ENCODE measurements around the gene SNAP91.
"Not testable (repeated sequence)": the region's sequence is repeated elsewhere in the genome, so short reads cannot be mapped to it uniquely, and the experiment has no call there.

Gene SNAP91, protein sequence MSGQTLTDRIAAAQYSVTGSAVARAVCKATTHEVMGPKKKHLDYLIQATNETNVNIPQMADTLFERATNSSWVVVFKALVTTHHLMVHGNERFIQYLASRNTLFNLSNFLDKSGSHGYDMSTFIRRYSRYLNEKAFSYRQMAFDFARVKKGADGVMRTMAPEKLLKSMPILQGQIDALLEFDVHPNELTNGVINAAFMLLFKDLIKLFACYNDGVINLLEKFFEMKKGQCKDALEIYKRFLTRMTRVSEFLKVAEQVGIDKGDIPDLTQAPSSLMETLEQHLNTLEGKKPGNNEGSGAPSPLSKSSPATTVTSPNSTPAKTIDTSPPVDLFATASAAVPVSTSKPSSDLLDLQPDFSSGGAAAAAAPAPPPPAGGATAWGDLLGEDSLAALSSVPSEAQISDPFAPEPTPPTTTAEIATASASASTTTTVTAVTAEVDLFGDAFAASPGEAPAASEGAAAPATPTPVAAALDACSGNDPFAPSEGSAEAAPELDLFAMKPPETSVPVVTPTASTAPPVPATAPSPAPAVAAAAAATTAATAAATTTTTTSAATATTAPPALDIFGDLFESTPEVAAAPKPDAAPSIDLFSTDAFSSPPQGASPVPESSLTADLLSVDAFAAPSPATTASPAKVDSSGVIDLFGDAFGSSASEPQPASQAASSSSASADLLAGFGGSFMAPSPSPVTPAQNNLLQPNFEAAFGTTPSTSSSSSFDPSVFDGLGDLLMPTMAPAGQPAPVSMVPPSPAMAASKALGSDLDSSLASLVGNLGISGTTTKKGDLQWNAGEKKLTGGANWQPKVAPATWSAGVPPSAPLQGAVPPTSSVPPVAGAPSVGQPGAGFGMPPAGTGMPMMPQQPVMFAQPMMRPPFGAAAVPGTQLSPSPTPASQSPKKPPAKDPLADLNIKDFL

DNA sequence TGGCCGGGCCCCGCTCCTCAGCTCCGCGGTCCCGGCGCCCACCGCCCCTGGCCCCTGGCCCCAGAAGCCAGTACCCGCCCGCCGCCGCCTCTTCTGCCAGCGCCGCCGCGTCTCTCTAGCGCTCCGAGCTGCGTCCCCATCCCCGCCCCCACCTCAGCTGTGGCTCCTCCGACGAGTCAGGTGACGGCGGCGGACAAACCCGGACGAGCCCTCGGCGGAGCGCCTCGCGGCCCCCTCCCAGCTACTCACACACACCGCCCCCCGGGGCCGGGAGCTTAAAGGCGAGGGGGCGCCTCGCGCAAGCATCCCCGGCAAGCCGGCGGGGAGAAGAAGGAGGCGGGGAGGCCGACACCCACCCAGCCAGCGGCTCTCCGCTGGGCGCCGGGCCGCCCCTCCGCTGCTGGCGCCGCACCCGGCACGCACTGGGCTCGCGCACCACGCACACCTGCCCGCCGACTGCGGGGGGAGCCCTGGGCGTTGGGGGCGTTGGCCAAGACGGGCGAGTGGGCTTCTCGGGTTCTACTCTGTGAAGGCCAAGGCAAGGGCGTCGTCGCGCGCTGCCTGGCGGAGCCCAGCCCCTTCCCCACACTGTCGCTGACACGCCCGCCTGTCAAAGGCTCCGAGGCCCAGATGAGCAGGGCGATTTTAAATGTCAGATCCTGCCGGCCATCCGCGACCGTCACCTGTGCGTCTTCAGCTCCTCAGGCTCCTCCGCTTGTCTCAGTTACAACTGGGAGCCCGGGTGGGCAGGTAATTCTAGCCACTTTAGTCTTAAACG lies at the start of gene SNAP91:
SNAP91 (minus strand) TSS at position 132 of the 778 bp plus-strand sequence. CDS start 1,174 bp downstream, outside the sequence.
- DNase-seq (ENCODE audit: low read depth): no peak

DNA sequence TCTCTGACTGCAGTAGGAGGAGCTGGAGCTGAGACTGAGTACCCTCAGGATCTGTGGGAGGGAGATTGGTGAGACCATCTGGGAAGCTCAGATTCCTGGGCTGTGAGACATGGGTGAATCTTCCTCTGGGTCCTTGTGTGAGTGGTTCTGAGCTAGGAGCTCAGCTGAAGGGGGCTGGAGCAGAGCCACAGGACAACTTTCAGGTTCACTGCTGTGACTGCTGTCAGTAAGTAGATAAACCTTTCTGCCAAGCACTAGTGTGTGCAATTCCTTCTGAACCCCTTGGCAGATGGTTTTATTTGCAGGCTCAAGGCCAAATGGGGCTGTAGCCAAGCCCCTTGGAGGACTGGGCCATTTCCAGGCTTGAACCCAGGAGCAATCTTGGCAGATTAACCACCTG lies 49.6 kb upstream of the SNAP91 start:
- no peak for DNase-seq (ENCODE audit: low read depth)

DNA sequence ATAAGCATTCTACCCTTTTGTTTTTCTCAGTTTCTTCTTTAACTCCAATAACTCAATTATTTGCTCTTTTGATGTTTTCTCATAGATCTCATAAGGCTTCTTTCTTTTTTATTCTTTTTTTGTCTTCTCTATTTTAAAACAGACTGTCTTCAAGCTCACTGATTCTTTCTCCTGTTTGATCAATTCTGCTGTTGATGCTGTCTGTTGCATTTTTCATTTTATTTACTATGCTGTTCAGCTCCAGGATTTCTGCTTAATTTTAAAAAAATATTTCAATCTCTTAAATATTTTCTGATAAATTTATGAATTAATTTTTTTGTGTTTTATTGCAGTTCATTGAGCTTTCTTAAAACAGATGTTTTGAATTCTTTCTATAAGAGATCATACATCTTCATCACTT lies 48.1 kb upstream of the SNAP91 start:
- no peak for DNase-seq (ENCODE audit: low read depth)

DNA sequence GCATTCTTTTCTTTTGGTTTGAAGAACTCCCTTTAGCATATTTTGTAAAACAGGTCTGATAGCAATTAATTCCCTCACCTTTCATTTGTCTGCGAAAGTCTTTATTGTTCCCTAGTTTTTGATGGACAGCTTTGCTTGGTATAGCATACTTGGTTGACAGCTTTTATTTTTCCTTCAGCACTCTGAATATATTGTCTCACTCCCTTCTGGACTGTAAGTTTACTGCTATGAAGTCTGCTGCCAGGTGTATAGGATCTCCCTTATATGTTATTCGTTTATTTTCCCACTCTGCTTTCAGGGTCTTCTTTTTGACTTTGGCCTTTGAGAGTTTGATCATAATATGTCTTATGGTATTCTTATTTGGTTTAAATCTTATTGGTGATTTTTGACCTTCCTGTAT lies 47.7 kb upstream of the SNAP91 start:
- no peak for DNase-seq (ENCODE audit: low read depth)

DNA sequence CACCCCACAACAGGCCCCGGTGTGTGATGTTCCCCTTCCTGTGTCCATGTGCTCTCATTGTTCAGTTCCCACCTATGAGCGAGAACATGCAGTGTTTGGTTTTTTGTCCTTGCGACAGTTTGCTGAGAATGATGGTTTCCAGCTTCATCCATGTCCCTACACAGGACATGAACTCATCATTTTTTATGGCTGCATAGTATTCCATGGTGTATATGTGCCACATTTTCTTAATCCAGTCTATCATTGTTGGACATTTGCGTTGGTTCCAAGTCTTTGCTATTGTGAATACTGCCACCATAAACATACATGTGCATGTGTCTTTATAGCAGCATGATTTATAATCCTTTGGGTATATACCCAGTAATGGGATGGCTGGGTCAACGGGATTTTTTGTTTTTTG lies 43.5 kb upstream of the SNAP91 start:
- DNase-seq (ENCODE audit: low read depth): not testable (repeated sequence)

DNA sequence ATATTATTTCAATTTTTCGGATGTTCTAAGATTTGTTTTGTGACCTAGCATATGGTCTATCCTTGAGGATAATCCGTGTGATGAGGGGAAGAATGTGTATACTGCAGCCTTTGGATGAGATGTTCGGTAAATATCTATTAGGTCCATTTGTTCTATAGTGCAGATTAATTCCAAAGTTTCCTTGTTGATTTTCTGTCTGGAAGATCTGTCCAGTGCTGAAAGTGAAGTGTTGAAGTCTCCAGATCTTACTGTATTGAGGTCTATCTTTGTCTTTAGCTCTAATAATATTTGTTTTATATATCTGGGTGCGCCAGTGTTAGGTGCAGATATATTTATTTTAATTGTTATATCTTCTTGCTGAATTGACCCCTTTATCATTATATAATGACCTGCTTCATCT lies 32.2 kb upstream of the SNAP91 start:
- DNase-seq (ENCODE audit: low read depth): no peak

DNA sequence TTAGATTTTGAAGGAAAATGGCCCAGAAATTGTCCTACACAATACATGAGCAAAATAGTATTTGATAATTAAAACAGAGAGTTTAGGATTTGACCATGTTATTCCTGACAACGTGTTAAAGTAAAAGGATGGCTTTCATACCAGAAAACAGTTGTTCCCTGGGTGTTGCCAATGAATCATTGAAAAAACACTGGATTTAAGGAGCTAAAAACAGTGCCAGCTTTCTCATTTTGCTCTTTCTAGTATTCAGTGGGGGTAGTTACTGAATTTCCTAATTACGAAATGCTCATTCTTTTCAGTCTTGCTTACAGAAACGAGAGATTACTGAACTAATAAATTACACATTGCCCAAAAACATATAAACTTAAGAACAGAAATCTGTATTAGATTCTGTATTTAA lies 26.6 kb upstream of the SNAP91 start:
- no peak for DNase-seq (ENCODE audit: low read depth)

DNA sequence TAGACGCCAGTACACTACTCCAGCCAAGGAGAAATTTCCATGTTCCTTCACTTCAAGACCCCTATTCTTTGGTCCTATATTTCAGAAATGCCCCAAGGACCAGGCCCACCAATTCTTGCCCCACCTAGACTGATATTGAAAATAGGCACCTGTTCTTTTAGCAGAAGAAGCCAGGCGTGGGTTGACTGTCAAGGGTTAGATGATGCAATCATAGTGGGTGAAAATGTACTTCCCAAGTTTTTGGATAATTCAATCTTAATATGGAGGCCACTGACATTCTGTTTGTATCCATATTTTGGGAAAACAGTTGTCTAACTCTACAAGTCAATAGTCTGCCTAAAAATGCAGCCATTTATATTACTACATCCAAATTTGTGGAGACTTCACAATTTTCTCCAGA lies 21.0 kb upstream of the SNAP91 start:
- DNase-seq (ENCODE audit: low read depth): no peak

DNA sequence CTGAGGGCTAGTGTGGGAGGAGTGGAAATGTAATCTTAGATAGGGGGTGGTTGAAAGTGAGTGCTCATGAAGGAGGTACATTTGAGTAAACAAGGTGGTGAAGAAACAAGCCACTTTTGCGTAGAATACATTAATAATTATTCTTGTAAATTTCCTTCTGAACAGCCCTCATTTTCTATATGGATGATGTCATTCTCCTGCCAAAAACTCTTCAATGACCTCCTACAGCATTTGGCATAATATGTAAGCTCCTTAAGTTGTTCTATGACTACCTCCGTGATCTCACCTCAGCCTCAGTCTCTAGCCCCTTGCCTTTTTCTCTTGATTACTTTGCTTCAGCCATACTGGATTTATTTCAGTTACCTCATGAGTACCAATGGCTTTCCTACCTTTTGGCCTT lies 14.0 kb upstream of the SNAP91 start:
- no peak for DNase-seq (ENCODE audit: low read depth)

DNA sequence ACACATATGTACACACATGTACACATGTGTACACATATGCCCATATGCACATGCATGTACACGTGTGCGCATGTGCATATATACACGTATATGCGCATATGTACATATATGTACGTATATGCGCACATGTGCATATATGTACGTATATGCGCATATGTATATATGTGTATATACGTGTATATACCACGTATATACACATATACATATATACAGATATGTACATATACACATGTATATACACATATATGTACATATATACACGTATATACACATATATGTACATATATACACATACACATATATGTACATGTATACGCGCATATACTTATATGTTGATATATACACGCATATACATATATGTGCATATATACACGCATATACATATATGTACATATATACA lies 8.9 kb upstream of the SNAP91 start:
- DNase-seq (ENCODE audit: low read depth): no peak

DNA sequence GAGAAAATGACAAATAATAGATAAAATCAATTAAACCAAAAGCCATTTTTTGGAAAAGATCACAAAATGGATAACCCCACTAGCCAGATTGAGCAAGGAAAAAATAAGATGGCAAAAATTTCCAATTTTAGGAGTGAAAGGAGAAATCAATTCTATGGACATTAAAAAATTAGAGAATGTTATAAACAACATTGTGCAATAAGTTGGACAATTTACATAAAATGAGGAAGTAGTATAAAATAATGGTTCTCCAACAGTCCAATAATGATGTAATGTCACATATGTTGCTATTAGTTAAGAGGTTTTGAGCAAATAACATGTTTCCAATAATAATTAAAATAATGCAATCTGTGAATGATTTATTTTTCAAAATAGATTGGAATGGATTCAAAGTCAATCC lies 3.1 kb upstream of the SNAP91 start:
- DNase-seq (ENCODE audit: low read depth): no peak

DNA sequence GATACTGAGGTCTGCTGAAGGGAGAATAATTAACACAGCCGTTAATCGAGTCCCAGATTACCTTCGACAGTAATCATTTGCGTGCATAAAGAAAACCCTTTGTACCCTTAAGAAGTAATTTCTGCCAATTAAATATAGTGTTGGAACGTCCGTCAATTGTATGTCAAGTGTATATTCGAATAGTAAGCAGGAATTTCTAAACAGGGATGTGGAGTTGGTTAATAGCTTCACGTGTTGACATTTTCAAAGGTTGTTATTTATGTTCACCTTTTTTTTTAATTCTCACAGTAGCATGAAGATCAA lies 798 bp upstream of the SNAP91 start:
- DNase-seq (ENCODE audit: low read depth): no peak

DNA sequence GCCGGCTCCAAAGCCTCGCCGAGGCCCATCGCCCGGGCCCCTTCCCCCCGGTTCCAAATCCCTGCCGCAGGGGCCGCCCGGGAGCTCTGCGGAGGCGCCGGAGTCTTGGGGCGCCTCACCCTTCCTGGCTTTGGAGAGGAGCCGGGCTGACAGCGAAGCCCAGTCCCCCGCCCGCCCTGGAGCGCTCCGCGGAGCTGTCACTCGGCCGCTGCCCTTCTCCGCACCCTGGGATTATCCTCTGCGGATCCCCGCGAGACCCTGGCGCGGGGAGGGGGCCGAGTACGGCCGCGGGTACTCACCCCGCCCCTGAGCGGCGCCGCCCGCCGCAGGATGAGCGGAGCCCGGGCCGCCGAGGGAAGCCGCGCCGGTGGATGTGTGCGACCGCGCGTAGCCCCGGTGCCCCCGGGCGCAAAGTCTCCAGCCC lies 343 bp downstream of the SNAP91 start:
- no peak for DNase-seq (ENCODE audit: low read depth)

DNA sequence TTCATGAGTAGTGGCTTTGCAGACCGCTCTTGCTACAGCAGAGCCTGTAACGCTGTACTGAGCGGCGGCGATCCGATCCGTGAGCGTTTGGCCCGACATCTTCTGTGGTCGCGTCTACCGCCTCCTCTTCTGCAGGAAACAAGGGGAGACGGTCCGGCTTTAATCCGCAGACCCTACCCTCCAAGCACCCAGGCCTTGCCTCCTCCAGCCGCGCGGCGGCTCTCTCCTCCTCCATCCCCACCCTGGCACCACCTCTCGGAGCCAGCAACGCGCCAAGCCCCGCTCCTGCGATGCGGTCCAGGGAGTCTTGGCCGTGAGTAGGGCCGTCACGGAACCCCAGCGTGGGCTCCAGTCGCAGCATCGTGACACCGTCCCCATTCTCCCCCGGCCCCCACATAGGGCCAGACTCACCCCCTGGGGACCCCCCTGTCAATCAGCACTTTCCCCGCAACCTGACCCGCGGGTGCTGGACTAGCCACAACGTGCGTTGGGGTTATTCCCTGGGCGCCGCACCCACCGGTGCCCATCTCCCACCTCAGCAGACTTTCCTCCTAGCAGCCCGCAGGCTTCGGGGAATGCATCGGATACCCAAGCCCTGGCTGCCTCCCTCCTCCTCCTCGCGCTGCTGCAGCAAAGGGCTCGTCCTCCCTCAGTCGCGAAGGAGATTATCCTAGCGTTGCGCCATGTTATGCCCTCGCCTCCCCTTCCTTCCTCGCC lies 914 bp downstream of the SNAP91 start:
- no peak for DNase-seq (ENCODE audit: low read depth)

DNA sequence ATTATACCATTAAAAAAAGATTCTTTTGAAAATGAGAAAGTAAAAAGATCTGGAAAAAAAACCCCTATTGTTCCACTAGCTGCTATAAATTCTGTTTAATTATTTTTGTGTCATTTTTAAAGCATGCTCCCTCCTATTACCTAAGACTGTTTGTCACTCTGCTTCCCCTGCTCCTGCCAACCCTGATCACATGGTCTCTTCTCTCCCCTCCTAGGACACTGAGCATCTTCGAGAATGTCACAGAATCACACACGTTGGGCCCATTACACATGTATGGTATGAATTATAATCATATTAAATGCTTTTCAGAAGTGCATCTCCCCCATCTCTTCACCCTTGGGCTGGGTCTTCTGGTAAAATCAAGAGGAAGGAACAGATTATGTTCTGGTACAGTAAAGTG lies 6.2 kb downstream of the SNAP91 start:
- no peak for DNase-seq (ENCODE audit: low read depth)

DNA sequence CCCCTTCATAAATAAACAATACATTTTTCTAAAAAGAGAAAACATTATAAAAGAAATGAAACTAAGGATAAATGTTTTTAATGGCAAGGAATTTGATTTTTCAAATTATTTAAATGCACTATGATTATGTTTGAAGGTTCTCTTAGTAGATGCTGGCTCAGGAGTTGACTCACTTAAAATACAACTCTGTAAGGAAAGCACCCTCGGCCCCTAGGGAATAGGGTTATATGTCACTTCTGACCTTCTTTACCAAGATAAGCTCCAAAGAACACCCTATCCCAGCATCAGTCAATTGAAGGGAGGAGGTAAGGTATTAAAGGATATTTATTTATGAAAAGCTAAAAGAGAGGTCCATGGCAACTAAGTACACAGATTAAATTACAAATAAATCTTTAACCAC lies 6.8 kb downstream of the SNAP91 start:
- no peak for DNase-seq (ENCODE audit: low read depth)

DNA sequence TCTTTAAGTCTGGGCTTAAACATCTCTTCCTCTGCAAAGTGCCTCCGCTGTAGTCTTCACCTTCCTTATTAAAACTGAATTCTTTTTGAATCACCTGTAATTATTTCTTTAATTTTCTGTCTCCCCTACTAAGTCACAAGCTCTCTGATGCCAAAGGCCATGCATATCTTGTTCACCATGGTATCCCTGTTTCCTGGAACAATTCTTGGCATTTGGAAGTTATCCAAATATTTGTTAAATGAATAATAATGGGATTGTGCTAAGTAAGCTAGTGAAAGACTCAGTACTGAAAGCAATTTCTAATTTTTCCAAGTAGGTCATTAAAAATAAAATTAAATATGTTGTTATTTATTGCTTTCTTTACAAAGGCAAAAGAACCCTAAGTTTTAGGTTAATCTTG lies 12.2 kb downstream of the SNAP91 start:
- no peak for DNase-seq (ENCODE audit: low read depth)

DNA sequence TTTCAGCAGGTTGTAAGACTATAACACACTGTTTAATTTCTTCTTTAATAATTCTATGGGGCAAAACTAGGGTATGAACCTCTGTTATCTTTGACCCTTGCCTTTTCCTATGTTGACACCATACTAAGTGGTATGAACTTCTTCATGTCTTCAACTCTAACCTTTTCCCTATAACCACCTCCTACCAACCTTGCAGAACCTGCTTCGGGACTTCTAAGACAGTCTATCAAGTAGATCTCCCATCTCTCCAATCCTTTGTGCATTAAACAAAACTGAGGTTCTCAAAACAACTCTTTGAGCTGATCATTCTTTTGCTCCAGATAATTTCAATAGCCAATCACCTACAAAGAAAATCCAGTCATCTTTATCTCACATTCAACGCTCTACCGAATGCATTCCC lies 23.4 kb downstream of the SNAP91 start:
- no peak for DNase-seq (ENCODE audit: low read depth)

DNA sequence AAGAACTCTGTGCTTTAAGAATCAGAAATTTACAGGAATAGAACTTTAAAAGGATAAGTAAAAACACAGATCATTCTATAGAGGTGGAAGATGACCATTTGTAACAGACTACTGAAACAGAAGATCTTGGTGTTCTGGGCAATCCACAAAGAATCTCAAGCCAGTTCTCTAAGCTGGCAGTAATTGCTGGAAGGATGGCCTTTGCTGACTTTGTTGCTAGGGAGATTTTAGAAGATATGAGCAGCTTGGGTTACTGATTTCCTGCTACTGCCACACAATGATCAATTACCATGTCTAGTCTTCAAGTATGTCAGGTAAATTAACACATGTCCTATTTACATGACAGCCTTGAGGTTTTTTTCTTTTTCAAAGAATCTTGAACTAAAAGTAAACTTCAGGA lies 31.1 kb downstream of the SNAP91 start:
- DNase-seq (ENCODE audit: low read depth): no peak

DNA sequence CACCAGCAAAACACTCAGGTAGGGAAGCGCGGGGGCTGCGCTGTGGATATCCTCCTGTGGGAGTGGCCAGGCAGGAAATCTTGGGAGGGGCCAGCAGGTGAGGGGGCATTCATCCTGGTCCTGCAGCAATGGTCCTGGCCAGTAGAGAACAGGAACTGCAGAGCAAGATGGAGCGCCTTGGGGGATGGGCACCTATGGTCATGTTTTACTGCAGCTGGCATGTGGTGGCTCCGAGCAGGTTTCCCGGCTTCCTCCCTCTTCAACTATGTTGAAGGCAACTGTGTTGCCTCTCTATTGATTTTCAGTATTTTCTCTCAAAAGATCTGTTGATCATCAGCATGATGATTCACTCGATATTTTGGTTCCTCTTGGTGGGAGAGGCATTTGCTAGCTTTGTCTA lies 70.9 kb downstream of the SNAP91 start:
- no peak for DNase-seq (ENCODE audit: low read depth)

DNA sequence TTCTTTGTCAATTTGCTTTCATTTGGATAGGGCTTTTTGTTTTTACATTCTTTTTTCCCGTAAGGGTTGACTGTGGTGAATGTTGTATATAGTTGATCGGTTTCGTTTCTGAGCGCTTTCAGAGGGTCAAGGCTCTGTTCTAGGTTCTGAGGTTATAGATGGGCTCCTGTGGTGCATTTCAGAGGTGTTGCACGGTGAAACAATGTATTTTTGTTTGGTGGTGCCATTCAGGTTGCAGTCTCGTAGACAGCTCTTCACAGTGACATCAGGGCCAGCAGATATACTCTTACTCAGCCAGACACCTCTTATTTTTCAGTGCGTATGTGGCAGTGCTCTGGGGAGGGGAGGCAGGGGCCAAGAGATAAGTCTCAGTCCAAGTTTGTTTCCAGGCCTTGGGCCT lies 72.1 kb downstream of the SNAP91 start:
- no peak for DNase-seq (ENCODE audit: low read depth)

DNA sequence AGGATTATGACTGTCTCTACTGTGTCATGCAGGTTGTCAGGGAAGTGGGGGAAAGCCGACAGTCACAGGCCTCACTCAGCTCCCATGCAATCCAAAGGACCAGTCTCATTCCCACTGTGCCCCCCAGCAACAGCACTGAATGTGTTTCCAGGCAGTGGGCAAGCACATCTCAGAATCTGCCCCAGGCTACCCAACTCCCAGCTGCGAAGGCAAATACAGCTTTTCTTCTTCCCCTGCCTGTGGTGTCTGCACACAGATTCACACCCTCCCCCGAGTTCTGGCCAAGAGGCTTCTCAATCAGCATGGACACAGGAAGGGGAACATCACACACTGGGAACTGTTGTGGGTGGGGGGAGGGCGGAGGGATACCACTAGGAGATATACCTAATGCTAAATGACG lies 75.3 kb downstream of the SNAP91 start:
- no peak for DNase-seq (ENCODE audit: low read depth)

All from activated T-helper 9 cell treated with anti-CD3 and anti-CD28 coated beads, Interleukin-2, amount 50 U/mL, for 16 hours (primary cell).